Stimulated activated CD4-positive, alpha-beta T cell treated with anti-CD3 and anti-CD28 coated beads, Interleukin-12 subunit alpha, Interleukin-12 subunit beta, amount 100 ng/mL, for 24 hours (primary cell): ENCODE results near the gene SPNS1.
"Not testable (repeated sequence)": the region's sequence is repeated elsewhere in the genome, so short reads cannot be mapped to it uniquely, and the experiment has no call there.

ENCODE experiments used
- DNase-seq, 2 experiments: peaks; one replicate each; pipeline ENCODE4 v3.0.0-alpha.2; 2020; ENCODE audit warnings: low read depth in 2 of 2

The SPNS1 gene

GRCh38 chr16:28974437-28975157 lies at the start of gene SPNS1:
TSS of gene SPNS1 (plus strand) at chr16:28974778. CDS start at chr16:28975152, 374 bp downstream.
- DNase-seq, result peak; percentile 85 to 92

- peak; percentile 72 to 73 for DNase-seq
These were observed 49.0 kb upstream of the SPNS1 start for GRCh38 chr16:28925386-28926228.

GRCh38 chr16:28926284-28926683 lies 48.3 kb upstream of the SPNS1 start:
- DNase-seq, result not testable (repeated sequence)

- DNase-seq, result no peak
These were observed 46.8 kb upstream of the SPNS1 start for GRCh38 chr16:28927815-28928214.

- no peak for DNase-seq
These were observed 44.4 kb upstream of the SPNS1 start for GRCh38 chr16:28930203-28930602.

- no peak for DNase-seq
These were observed 43.9 kb upstream of the SPNS1 start for GRCh38 chr16:28930652-28931051.

GRCh38 chr16:28931801-28932225 lies 42.8 kb upstream of the SPNS1 start, which contains the start of gene CD19:
TSS of gene CD19 (plus strand) at chr16:28931971. CDS start at chr16:28932001, 30 bp downstream.
- DNase-seq, result no peak

- DNase-seq, result no peak
These were observed 42.0 kb upstream of the SPNS1 start for GRCh38 chr16:28932339-28933141.

GRCh38 chr16:28933171-28933570 lies 41.4 kb upstream of the SPNS1 start:
- no peak for DNase-seq

- DNase-seq, result no peak
These were observed 39.2 kb upstream of the SPNS1 start for GRCh38 chr16:28935346-28935745.

GRCh38 chr16:28935924-28936783 lies 38.4 kb upstream of the SPNS1 start:
- DNase-seq, result peak; percentile 77 to 85

GRCh38 chr16:28936784-28937155 lies 37.8 kb upstream of the SPNS1 start:
- DNase-seq, result no peak

- DNase-seq, result no peak
These were observed 37.2 kb upstream of the SPNS1 start for GRCh38 chr16:28937222-28937876.

- DNase-seq, result no peak
These were observed 35.9 kb upstream of the SPNS1 start for GRCh38 chr16:28938721-28939120.

GRCh38 chr16:28939825-28940224 lies 34.8 kb upstream of the SPNS1 start:
- not testable (repeated sequence) for DNase-seq

- DNase-seq, result no peak
These were observed 31.3 kb upstream of the SPNS1 start for GRCh38 chr16:28943281-28943680.

GRCh38 chr16:28946681-28947080 lies 27.9 kb upstream of the SPNS1 start:
- no peak for DNase-seq

- peak; percentile 99 for DNase-seq
These were observed 23.7 kb upstream of the SPNS1 start, which contains the start of gene NFATC2IP for GRCh38 chr16:28950648-28951409. TSS of gene NFATC2IP (plus strand) at chr16:28950937. CDS start at chr16:28951012, 75 bp downstream.

GRCh38 chr16:28951410-28951943 lies 23.1 kb upstream of the SPNS1 start:
- DNase-seq, result peak in 1 of 2 experiments; percentile 28
